C4-2B (cell line): Measurements from ENCODE around the gene SMIM14.

Experiments
- H3K27ac ChIP-seq: fragments of 450-650 bp; 2 replicates; pipeline ENCODE4 v1.5.1; 2017
- CTCF ChIP-seq: fragments of 450-650 bp; conservative IDR thresholded peaks from 2 replicates; pipeline ENCODE4 v1.5.1; 2017; ENCODE audit warnings: mild to moderate bottlenecking
- ZFX ChIP-seq: fragments of 450-650 bp; IDR thresholded peaks from 2 replicates; pipeline ENCODE4 v1.6.1; 2017

Gene SMIM14

GRCh38 chr4:39637586-39638353, 895 bp downstream of the SMIM14 start:
- peak overlapping the region; percentile 94 for H3K27ac ChIP-seq
- TF ChIP-seq CTCF: no peak
- TF ChIP-seq ZFX: no peak

GRCh38 chr4:39637221-39637585, 1.5 kb downstream of the SMIM14 start:
- no peak for TF ChIP-seq ZFX
- no peak for TF ChIP-seq CTCF
- H3K27ac ChIP-seq: peak overlapping the region; percentile 94

GRCh38 chr4:39636531-39637184, 2.0 kb downstream of the SMIM14 start:
- peak; percentile 31 for TF ChIP-seq CTCF
- TF ChIP-seq ZFX: no peak
- H3K27ac ChIP-seq: no peak overlapping the region

- TF ChIP-seq CTCF (no peak), ZFX (no peak)
These were observed 3.6 kb downstream of the SMIM14 start for GRCh38 chr4:39635023-39635422.

GRCh38 chr4:39631700-39632079, 7.0 kb downstream of the SMIM14 start:
- TF ChIP-seq ZFX (no peak), CTCF (no peak)
- no peak overlapping the region for H3K27ac ChIP-seq

More at GRCh38 chr4:39635023-39635422, 3.6 kb downstream of the SMIM14 start:
- no peak overlapping the region for H3K27ac ChIP-seq

GRCh38 chr4:39627413-39627812, 11.3 kb downstream of the SMIM14 start:
- H3K27ac ChIP-seq: no peak overlapping the region
- TF ChIP-seq ZFX: no peak
- no peak for TF ChIP-seq CTCF

- H3K27ac ChIP-seq: no peak overlapping the region
- TF ChIP-seq ZFX (no peak), CTCF (no peak)
These were observed 11.8 kb downstream of the SMIM14 start for GRCh38 chr4:39626913-39627312.
